ENCODE data around the gene MALAT1. TPM values are rescaled to one million over a fixed set of nuclear protein-coding genes. Genes with fewer than 3 reads are reported as not detected.

Gene MALAT1
- total RNA-seq, 1 donor from 2014 or later, result 23,607 TPM

Small RNAs within 50 kb of the gene (small RNA-seq; reads per million reads assigned to genes)
- gene RF01684 (ENCODE audit: low replicate concordance), result not detected

Other genes starting within 250 kb of the MALAT1 start
- 8.1 TPM for gene POLA2, start 237.1 kb upstream of the MALAT1 start, total RNA-seq
- 3.7 TPM for gene CDC42EP2, start 184.2 kb upstream of the MALAT1 start, total RNA-seq
- gene DPF2, start 165.2 kb upstream of the MALAT1 start, total RNA-seq, result 30.2 TPM
- gene TIGD3, start 144.3 kb upstream of the MALAT1 start, total RNA-seq, result 0.20 TPM
- gene SLC25A45, start 116.4 kb upstream of the MALAT1 start, total RNA-seq, result 4.6 TPM
- 24.6 TPM for gene FRMD8, start 112.4 kb upstream of the MALAT1 start, total RNA-seq
- 308 TPM for gene NEAT1, start 76.2 kb upstream of the MALAT1 start, total RNA-seq
- 30.2 TPM for gene SCYL1, start 26.0 kb downstream of the MALAT1 start, total RNA-seq
- gene LTBP3, start 59.3 kb downstream of the MALAT1 start, total RNA-seq, result 56.0 TPM
- 18.5 TPM for gene ZNRD2, start 71.4 kb downstream of the MALAT1 start, total RNA-seq
- gene FAM89B, start 73.5 kb downstream of the MALAT1 start, total RNA-seq, result 9.8 TPM
- 49.5 TPM for gene EHBP1L1, start 77.0 kb downstream of the MALAT1 start, total RNA-seq
- 8.5 TPM for gene KCNK7, start 96.8 kb downstream of the MALAT1 start, total RNA-seq
- gene MAP3K11, start 115.2 kb downstream of the MALAT1 start, total RNA-seq, result 20.8 TPM
- gene PCNX3, start 116.7 kb downstream of the MALAT1 start, total RNA-seq, result 8.6 TPM
- gene SIPA1, start 139.1 kb downstream of the MALAT1 start, total RNA-seq, result 12.1 TPM
- gene RELA, start 163.9 kb downstream of the MALAT1 start, total RNA-seq, result 22.6 TPM
- gene KAT5, start 213.2 kb downstream of the MALAT1 start, total RNA-seq, result 30.0 TPM
- gene RNASEH2C, start 221.8 kb downstream of the MALAT1 start, total RNA-seq, result 12.9 TPM

All from skin of body (tissue), 2 donors.